Dermis blood vessel endothelial cell (primary cell): ENCODE data around the gene KRTAP12-3. TPM values are rescaled to one million over a fixed set of nuclear protein-coding genes. Genes with fewer than 3 reads are reported as not detected.
A peak's percentile ranks its signal among the peaks of the same experiment; 100 is the strongest.
"Not testable (repeated sequence)": the region's sequence is repeated elsewhere in the genome, so short reads cannot be mapped to it uniquely, and the experiment has no call there.

Source experiments
- DNase-seq: peaks from one replicate; pipeline ENCODE4 v3.0.0; 2010
- total RNA-seq: library from RNA; depleted of rRNA; stranded (reverse); fragments of >200 nt; gene quantifications from 2 replicates; pipeline ENCODE4 v1.2.3, GENCODE V29; 2014

KRTAP12-3 gene
- not detected in 2 replicates for total RNA-seq

DNA sequence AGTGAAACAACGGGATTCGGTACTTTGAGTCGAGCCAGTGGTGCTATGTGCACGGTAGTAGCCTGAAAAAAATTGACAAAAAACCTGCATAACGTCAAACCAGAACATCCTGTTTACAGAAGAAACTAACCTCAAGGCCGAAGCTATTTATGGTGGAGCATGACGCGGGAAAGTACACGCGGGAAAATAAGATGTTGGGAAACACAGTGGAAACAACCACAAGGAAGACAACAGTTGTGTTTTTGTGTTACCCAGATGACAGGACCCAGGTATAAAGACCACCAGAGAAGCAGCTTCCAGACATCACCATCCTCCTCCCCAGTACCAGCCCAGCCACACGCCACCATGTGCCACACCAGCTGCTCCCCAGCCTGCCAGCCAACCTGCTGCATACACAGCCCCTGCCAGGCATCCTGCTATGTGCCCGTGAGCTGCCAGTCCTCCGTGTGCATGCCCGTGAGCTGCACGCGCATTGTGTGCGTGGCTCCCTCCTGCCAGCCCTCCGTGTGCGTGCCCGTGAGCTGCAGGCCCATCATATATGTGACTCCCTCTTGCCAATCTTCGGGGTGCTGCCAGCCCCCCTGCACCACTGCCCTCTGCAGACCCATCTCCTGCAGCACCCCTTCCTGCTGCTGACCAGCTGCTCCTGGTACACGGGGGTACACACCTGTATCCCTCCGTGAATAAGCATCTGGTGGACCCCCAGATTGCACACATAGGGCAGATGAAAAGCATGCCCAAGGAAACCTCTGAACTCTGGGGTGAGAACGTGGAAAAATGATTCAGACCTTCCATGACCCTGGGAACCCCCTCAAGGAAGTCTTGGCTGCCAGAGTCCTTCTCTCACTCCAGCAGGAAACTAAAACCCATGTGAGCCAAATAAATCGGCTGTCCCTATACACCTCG is at the start of gene KRTAP12-3:
KRTAP12-3 (plus strand) TSS at position 298 of the 906 bp plus-strand sequence; CDS start at position 346, 48 bp downstream.
- DNase-seq: no peak

DNA sequence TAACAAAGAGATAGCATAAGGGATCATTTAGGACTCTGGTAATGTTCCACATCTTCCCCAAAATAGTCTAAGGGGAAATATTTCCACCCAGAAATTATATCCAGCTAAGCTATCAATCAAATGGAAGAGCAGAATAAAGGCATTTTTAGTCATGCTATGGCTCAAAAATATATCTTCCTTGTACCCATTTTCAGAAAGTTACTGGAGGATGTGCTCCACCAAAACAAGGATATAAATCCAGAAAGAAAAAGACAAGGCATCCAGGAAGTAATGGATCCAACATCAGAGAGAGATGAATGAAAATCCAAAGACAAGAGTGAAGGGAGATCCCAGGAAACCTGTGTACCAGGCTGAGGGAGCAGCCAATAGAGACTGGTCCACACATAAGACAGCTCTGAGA is 48.5 kb upstream of the KRTAP12-3 start:
- DNase-seq: no peak

GRCh38 chr21:44610157-44610843 is 47.4 kb upstream of the KRTAP12-3 start:
- DNase-seq: not testable (repeated sequence)

DNA sequence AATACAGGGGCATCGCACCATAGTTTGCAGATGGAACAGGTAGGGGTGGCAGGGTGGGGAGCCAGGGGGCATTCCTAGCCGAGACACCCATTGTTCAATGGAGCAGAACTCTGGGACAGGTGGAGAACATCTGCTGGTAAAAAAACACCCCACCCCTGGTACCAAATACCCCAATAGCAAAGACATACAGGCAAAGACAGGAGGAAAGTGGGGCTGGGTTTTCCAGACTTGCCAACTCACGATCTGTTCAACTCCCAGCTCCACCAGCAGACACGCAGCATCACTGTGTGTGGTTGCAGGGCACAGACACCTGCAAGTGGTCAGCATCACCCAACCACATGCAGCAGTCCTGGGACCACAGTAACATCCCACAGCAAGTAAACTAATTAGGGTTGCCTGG is 46.2 kb upstream of the KRTAP12-3 start:
- no peak for DNase-seq

- DNase-seq: no peak
Observed at GRCh38 chr21:44612029-44612486, 45.7 kb upstream of the KRTAP12-3 start, which contains the start of gene KRTAP10-8. KRTAP10-8 (plus strand) TSS chr21:44612079; CDS start chr21:44612101, 22 bp downstream.

DNA sequence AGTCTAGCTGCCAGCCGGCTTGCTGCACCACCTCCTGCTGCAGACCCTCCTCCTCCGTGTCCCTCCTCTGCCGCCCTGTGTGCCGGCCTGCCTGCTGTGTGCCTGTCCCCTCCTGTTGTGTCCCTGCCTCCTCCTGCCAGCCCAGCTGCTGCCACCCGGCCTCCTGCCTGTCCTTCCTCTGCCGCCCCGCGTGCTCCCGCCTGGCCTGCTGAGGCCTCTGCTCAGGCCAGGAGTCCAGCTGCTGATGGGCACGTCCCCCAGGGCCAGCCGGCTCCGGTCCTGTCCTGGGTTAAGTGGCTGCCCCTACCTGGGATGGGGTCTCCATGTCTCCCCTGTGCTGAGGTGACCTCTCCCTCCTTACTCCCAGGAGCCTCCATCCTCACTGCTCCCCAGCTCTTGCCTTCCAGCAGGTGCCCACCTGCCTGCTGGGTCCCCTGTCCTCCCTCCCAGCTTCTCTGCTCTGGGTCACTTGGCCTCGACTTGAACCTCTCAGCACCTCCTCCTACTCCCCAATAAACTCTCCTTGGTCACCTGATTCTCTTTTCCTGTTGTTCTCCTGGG is 45.0 kb upstream of the KRTAP12-3 start:
- no peak for DNase-seq

DNA sequence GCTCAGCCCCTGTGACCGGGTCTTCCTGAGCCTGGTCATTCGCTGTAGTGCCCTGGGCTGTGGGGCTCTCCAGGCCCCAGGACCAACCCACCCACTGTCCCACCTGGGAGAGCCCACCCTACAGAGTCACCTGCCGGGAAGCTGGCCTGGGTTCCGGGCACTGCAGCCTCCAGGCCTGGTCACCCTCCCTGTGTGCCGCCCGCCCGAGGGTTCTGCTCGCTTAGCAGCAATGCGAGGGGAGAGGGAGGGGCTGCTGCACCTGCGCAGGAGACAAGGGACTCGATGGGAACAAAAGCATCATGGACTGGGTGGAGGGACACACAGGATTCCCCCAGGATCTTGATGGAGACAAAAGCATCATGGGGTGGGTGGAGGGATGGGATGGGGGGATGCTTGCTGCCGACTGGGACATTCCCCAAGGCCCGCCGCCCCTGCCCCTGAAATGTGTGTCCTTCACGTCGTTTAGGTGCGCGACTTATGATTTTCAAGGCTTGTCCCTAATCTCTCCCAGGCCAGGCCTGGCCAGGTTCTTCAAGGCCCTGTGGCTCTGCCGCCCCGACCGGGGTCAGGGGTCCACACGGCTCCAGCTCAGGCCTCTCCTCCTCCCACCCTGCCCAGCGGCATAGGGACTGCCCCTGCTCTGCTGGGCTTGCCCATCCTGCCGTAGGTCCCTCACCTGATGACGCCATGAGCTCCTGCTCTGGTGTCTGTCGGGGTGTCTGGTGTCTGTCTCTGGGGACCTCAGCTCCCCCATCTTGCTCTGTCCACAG is 44.2 kb upstream of the KRTAP12-3 start:
- DNase-seq: no peak

DNA sequence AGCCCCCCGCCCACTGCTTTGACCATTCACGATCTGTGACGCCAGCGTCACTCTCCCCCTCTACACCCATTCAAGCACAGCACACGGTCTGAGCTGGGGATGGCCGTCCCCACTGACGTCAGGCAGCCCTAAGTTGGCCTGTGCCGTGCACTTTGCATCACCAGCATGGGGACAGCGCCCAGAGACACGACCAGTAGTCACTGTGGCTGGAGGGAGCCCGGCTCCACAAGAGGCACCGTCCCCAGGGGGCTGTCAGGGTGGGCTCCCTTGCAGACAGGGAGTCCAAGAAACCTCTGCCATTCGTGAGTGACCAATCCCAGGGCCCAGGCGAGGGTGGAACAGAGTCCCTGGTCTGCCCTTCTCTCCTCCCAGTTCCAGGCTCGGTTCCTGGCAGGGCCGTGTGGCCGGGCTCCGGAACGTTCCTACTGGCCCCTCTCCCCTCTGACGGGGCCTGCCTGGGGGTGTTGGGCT is 43.5 kb upstream of the KRTAP12-3 start:
- DNase-seq: no peak

GRCh38 chr21:44614961-44615391 is 42.8 kb upstream of the KRTAP12-3 start:
- no peak for DNase-seq

DNA sequence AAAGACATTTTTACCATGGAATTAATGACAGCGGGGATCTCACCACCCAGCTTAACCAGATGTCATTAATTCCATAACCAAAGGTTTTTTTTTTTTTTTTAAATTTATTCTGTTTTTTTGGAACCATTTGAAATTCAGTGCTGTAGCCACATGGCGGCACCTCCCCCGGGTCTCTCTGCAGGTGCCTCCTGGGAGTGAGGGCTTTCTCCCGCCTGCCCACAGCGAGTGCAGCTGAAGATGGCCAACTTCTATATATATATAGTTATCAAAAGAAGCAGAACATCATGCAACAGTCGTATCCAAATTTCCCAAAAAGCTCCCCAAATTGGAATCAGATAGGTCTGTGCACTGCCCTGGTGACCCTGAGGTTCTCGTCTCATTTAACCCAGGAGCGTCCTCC is 42.3 kb upstream of the KRTAP12-3 start:
- DNase-seq: no peak

- no peak for DNase-seq
Observed at GRCh38 chr21:44615911-44616590, 41.7 kb upstream of the KRTAP12-3 start.

DNA sequence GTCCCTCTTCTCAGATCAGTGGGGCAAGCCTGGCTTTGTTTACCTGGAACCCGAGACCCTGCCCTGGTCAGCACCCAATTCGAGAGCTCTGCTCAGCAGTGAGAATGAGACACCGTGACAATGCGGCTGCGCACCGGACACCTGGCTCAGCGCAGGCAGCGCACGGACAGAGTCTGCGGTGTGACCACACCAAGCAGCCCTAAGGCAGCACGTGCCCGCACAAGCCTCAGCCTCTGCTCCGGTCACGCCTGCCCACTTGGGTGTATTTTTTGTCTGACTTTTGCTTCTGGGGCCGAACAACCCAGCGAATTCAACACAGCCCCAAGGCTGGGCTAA is 41.2 kb upstream of the KRTAP12-3 start:
- no peak for DNase-seq

GRCh38 chr21:44617071-44617501 is 40.6 kb upstream of the KRTAP12-3 start:
- no peak for DNase-seq

- peak; percentile 65 for DNase-seq
Observed at GRCh38 chr21:44618504-44618903, 39.2 kb upstream of the KRTAP12-3 start.

- peak; percentile 7 for DNase-seq
Observed at GRCh38 chr21:44618909-44619308, 38.8 kb upstream of the KRTAP12-3 start.

DNA sequence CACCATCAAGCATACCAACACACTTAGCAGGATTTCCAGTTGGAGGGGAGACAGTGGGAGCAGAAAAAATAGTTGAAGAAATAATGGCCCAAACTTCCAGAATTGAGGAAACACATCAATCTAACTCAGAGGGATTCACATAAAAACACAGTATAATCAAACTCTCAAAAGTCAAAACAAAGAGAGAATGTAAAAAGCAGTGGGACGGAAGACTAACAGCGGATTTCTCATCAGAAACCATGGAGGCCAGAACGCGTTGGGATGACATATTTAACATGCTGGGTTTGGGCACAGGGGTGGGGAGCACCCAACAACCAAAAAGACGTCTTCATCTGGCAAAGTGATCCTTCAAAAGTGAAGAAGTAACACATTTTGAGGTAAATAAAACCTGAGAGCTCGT is 37.8 kb upstream of the KRTAP12-3 start:
- no peak for DNase-seq

- no peak for DNase-seq
Observed at GRCh38 chr21:44623575-44623974, 34.2 kb upstream of the KRTAP12-3 start.

DNA sequence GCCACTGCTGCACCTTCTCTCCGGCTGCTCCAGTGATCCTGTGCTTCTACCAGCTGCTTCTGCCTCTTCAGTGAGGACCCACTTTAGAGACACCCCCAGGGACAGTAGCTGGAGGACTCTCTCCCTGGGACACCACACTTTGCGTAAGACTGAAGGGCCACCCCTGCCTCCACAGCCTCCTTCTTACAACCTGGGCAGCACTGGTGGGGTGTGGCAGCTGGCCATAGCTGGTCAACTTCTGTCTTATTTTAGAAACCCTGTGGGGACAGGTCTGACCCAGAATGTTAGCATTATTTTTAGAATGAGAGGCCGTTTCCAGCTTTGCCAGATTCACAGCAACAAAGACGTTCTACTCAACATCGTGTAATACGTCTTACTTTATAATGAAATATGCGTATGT is 32.0 kb upstream of the KRTAP12-3 start:
- no peak for DNase-seq

- DNase-seq: no peak
Observed at GRCh38 chr21:44626262-44626661, 31.5 kb upstream of the KRTAP12-3 start.

DNA sequence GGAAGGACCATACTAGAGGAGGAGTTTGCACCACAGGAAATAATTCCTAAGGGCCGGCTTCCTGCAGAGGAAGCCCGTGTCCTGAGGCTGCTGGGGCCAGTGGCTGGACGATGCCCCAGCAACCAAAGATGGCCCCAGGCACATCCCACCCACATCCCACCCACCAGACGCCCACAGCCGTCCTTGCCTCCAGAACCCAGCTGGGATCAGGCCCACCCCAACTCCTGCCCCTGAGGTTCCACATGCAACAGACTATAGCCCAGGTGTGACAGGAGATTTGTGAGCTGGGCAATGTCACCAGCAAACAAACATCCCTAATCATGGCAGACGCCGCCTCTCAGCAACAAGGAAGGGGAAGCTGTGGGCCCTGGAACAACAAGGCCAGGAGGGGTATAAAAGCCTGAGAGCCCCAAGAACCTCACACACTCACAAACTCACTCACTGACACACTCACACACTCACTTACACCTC is 31.0 kb upstream of the KRTAP12-3 start, which contains the start of gene KRTAP10-9:
KRTAP10-9 (plus strand) TSS at position 421 of the 471 bp plus-strand sequence. CDS start 79 bp downstream, outside the sequence.
- DNase-seq: no peak

GRCh38 chr21:44627181-44627822 is 30.4 kb upstream of the KRTAP12-3 start:
- DNase-seq: not testable (repeated sequence)
